HG03460 (cell line): Measurements from ENCODE around the gene BDNF.
"Not testable (repeated sequence)": the region's sequence is repeated elsewhere in the genome, so short reads cannot be mapped to it uniquely, and the experiment has no call there.

Experiments used
- ATAC-seq: cut with Tn5 transposase; IDR thresholded peaks from one replicate; pipeline ENCODE4 v1.9.1; 2021; ENCODE audit not compliant: unreplicated experiment

The BDNF gene

DNA sequence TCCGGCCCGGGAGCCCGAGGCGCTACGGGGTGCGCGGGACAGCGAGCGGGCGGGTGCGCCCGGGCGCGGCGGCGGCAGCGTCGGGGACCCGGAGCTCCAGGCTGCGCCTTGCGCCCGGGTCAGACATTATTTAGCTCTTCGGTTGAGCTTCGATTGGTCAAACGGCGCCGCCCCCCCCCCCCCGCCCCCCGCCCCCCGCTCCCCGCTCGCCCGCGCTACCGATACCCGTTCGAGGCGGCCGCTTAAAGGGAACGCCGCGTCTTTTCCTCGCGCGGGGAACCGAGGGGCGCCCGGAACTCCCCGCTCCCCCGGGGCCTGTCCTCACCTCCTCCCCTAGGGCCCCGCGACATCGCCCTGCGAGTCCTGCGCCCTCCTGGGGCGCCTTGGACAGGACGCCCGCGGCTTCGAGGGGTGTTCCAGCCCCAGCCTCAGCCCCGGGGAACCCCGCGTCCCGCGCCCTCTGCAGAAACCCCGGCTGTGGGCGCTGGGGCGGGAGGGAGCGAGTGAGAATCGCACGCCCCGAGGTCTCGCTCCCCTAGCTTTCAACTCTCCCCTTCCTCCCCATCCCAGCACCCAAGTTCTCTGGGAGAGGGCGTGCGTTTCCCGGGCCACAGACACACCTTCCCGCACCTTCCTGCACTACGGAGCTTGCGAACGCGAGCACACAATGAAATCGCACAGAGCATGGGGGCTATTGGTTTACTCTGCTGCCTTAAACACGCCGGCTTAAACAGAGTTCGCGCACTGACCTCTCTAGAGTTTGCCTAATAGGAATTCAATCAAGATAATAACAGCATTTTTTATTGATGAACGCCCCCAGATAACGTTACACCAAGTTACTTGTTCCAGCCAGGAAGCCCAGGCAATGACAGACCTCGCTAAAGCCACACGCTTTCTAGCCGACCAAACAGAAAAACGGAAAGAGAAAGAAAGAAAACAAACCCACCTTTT is at the start of gene BDNF:
Gene BDNF, minus strand, starts transcription at position 105 of the 951 bp plus-strand sequence. CDS start 41,891 bp downstream, outside the sequence.
- no peak for ATAC-seq

DNA sequence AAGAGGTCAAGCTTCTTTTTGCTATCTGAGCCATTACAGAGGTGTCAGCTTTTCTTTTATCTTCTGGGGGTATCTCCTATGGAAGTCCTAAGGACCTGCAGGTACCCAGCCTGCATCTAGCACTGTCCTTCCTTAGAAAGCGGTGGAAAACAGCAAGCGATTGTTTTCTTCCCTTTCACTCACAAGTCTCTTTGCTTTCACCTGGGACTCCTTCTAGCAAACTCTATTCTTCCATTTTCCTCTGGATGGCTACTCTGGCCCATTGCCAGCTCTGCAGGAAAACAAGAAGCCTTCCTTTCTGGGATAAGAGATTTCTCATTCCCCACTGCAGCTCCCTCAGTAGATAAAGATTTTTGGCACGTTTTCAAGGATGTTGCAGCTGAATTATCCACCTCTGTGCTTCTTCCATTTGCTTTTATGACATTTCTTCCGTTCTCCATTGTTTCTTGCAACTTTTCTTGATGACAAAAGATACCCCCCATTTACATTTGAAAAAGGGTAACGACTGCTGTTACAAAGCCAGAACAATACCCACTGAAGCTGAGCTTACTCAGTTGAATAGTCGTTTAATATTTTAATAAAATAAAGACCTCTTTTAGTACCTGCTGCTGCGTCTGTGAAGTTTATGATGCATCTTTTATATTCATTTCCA is 40.2 kb upstream of the BDNF start:
- ATAC-seq: no peak

DNA sequence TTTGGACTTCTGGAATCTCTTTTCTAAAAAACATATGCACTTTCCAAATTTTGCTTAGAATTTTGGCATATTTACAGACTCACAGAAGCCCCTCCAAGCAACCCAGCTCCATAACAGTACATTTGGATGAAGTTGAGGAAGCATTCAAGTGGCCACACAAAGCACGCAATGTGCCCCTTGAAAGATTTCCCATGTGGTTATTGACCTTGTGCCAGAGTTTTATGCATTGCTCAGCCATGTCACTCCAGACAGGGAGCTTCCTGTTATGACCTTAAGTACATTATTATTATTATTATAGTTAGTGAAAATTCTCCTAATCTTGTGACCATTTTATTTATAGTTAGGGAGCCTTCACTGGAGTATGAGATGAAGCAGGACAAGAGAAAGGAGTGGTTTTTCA is 35.0 kb upstream of the BDNF start:
- ATAC-seq: no peak

DNA sequence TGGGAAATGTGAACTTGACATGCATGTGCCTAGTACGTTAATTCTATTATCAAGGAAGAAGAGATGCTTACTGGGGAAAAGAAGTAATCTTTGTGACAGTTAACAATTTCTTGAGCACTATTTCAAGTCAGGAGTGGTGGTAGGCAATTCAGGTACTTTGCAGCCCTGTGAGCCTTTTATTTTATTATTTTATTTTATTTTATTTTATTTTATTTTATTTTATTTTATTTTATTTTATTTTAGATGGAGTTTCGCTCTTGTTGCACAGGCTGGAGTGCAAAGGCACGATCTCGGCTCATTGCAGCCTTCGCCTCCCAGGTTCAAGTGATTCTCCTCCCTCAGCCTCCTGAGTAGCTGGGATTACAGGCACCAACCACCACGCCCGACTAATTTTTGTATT is 31.5 kb upstream of the BDNF start:
- not testable (repeated sequence) for ATAC-seq

DNA sequence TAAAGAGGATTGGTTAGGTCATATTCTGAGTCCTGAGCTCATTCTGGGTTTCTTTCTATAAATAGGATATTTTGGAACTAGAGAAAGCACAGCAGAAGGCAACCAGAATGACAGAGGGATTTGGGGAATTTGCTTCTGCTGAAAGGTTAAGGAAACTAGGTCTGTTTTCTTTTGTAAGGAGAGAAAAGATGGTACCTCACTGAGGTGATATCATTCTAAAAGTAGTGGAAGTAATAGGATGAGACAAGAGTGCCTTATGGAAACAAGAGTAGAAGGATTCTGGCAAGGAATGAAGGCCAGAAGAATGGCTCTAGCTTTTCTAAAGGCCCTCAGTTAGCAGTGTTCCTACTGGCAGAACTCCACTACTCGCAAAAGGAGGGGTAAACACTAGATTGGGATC is 26.7 kb upstream of the BDNF start:
- no peak for ATAC-seq

DNA sequence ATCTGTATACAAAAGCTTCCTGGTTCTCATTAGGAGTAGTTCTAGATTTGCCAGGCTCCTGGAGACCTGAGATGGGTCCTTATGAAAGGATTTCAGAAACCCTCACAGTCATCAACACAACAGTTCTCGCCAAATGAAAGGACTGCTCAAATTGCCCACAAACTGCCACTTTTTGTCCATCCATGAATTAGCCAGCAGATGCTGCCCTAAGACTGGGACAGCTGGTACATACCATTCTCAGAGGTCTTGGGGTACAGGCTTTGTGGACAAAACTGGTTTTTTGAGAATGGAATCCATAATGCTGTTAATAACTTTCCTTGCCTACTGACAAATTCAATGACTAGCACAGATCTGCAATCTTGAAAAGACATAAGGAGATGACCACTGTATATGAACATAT is 23.4 kb upstream of the BDNF start:
- no peak for ATAC-seq

DNA sequence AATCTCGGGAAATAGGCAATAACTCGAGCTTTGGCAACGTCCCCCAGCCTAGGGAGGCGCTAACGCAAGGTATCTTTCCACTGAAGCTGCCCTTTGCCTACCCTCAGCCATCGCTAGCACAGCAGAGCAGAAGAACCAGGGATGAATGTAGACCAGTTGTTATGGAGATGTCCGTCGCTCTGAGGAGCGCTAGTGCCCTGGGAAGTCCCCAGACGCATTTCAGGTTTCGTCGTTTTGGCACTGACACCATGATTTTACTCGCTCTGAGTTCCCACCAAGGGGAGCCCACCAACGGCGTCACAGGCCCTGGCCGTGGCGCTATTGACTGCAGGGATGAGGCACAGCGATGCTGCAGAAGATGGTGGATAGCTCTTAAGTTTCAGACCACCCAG is 22.7 kb upstream of the BDNF start:
- ATAC-seq: no peak

DNA sequence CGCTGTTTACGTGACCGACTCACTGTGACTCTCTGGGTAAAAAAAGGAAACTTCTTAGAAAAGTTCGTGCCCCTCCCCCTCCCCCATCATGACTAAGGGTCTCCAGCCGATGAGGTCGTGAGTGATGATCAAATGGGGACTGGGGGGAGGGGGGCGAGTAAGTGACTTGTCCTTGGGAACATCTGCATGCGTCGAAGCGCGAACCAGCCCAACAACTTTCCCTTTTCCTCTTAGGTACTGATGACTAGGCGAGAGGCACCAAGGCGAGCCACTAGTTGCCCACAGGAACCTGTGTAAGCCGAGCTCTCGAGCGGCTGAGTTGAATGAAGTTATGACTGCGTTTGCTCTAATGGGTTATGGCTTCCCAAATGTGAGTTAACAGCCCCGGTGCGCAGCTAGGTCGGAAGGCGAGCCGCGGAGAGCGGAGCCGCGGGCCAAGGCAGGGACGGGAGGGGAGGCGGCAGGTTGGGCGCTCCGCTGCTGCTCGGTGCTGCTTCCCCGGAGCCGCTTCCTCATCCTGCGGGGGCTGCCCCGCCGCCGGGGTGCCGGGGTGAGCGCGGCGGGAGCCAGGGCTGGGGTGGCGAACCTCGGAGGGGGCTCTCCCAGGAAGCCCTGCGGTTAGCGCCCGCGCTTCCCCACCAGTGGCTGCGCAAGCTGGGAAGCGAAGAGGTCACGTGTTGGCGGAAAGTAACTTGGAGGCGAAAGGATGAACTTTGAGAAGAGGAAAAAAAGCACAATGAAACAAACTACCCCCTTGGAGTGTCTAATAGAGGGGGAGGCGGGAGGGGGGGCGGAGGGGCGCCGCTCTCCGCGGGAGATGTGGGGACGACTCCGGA is 22.1 kb upstream of the BDNF start:
- ATAC-seq: no peak

DNA sequence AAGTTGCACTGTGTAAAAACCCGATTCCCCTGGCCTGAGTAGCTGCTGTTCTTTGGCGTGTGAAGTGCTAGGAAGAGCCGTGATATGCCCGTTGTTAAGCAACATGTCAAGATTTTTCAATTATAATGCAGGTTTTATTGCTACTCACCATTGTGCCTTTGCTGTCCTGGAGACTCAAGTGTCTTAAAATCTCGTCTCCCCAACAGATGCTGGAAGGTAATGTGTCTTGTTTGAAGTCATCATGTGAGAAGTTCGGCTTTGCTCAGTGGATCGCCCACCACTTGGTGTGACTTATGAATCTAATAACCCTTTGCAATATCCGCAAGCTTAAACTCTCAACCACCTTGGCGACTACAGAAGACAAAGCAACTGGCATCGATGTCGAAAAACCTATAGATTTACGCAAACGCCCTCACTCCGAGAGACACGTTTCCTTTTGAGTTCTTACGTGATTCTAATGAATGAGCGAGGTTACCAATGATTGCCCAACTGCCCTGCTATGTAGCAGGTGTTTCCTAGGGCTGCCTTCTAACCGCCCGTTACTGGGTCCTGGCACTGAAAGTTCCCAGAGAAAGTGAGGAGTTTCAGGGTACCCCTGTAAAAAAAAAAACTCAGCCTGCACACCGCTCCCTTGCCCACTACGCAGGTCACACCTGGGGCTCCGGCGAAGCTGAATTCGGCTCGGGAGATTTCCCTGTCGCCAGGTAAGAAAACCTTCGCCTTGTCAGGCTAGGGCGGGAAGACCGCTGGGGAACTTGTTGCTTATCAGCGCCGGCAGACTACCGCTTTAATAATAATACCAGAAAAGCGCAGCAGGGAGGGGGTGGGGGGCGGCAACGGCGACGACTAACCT is 21.2 kb upstream of the BDNF start:
- no peak for ATAC-seq

DNA sequence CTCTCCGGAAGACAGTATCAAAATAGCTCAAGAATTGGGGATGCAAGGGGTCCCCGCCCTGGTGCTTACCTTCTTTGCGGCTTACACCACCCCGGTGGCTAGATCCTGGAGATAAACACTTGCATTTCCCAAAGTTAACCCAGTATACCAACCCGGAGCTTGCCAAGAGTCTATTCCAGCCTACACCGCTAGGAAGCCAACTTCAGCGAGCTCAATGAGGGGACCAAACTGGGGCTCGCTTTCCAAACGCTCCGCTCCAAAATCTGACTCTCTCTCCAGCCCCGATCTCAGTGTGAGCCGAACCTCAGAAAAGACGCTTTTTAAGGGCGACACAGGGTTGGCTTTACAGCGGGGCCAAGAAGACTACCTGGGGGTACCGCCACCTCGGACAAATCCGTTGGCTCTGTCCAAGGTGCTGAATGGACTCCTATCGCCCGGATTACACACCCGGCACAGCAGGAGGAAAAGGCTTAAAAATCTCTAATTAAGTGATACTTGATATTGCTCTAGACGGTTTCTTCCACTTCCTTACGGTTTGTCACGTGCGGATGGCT is 20.1 kb upstream of the BDNF start:
- no peak for ATAC-seq

DNA sequence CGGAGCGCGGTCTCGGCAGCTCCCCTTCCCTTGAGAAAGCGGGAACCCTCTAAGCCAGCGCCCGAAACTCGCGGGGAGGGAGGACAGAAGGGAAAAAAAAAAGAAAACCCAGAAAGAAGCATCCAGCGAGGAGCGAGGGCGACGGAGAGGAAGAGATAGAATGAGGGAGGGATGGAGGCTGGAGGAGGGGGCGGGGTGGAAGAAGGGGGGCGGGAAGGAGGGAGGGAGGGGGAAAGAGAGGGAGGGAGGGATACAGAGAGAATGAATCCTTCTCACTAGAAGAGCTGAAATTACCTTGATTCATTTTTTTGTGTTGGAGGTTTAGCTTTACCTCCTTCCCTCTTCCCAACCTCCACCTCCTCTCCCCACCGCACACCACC is 19.3 kb upstream of the BDNF start:
- no peak for ATAC-seq

DNA sequence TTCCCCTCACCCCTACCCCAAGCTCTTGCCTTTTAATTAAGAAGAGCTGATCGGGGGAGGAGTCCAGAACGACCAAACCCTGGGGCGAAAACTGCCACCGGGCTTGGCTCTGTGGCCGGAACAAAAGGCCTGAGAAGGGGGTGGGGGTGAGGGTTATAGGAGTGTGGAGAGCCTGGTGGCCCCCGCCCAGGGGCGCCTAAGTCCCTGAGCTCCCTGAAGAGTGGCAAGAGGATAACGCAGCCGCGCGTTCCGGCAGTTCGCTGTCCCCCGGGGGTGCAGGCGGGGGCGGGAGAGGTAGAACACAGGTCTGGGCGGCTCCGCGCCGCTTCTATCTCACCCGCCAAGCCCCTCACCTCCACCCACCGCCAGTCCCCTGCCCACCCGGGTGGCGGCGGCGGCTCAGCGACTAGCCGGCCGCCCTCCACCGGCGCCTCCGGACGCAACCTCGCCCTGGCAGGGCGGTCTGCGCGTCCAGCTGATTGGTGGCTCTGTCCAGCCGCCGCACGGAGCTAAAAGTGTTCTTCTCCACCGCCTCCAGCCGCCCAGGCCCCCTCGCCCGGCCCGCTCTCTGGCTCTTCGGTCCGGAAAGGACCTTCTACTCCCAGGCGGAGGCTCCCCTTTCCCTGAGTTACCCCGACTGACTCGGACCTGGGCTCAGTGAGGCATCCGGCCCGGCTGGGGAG is 18.7 kb upstream of the BDNF start:
- no peak for ATAC-seq

DNA sequence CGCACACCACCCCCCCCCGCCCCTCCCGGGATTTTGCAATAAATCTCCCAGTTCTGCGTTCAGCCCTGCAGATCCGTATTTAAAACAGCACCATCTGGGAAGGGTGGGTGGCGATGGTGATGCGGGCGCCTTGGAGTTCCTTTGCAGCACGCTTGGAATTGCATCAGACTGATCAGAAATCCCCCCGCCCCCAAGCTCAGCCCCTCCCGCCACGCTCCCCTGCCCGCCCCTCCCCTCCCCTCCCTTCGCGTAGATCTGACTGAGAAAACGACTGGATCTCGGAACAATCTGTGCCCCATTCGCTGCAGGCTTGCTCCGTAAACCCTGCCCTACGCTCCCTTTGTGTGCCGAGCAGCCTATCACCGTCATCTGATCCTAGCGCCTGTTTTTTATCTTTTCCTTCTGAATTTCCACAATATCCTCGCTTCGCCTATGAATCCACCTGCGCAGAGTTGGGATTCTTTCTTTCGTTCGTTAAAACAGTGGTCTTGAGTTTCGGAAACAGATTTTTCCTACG is 18.1 kb upstream of the BDNF start:
- no peak for ATAC-seq

DNA sequence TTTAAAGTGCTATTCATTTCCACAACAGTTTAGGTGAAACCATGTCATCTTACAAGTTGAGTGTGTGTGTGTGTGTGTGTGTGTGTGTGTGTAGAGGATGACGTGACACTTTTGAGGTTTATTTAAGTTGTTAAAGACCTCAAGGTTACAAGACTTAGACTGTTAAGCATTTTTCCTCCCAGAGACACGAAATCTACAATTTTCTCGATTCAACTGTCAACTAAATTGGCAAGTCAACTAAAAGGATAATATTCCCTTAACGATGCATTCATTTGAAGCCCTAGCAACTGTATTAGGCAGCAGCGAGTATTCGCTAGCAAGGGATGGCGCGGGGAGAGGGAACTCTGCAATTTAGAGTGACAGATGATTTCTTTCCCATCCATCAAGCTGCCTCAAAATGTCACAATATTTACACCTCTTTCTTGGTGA is 17.6 kb upstream of the BDNF start:
- ATAC-seq: no peak

DNA sequence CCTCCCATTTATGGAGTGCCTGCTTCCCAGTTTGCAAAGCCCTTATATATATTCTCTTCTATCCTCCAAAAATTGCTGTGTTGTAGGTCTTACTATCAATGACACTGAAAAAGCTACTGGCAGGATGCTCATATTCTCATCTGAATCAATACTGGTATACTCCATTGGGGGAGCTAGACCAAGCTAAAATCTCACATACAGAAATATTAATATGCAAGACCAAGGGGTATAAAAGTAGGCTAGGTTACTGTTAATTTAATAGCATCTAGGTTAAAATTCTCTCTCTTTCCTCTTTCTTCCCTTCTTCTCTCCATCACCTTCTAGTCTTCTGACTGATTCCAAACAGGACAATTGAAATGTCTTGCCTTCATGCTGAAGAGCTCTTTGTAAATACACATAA is 17.1 kb upstream of the BDNF start:
- ATAC-seq: no peak

DNA sequence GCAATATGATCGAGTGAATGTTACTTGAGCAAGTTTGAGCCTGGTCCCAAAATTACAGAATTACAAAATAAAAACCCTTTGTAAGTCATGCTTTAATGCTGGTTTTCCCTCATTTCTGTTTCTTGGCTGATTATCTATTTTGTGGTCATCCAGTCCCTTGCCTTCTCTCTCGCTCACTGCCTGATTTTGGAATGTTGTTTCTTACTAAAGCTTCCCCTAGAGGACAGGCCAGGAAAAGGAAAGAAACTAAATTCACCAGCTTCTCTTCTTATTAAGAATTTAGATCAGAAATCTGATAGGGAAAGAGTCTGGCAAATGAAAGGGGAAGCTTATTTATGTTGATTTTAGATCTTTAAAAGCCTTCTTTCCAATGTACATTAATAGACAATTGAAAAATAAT is 16.6 kb upstream of the BDNF start:
- ATAC-seq: no peak

DNA sequence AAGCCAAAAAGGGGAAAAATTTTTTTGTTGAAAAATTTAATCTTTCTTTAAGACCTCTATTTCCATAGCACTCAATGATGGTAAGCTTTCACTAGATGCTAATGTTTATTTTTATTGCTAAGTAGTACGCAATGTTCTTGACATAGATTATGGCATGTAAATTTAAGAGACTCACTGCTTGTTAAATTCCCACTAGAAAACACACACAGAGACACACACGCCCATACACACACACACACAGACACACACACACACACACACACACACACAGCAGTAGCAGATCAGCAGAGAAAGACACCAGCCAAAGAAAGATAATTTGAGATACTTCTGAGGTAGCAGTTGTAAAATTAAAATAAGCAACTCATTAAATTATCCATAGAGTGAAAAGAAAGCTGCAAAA is 16.0 kb upstream of the BDNF start:
- no peak for ATAC-seq

DNA sequence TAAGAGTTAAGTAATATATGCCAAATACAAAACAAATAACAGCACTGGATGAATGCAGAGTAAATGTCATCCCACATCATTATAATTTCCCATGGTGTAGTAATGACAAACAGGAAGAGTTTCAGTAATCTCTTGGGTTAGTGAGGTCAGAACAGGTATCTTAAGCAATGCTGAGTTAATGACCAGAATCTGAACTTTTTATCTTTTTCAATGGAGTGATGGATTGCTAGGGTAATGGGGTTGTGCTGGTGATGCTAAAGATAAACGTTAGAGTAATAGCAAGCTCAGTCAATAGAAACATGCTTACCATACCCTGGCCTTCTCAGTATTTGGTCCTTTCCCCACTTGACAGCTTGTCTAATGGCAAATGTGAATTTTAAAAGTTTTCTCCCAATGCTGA is 11.5 kb upstream of the BDNF start:
- ATAC-seq: no peak

DNA sequence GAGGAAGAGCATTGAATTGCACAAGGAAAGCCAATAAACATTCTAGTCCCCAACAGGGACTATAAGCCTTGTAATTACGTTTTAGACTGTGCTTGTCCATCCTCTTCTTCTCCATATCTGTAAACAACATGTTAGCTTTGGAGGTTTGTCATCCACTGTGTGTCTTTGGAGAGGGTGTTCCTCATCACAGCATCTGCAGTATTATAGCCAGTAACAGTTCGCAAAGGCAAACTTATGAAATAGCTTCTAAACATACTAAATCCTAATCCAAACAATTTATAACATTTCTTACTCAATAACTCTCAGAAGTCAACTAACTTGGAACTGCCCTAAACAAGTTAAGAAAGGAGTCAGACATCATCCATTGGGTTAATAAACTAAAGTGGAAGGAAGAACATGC is 10.3 kb upstream of the BDNF start:
- ATAC-seq: no peak

DNA sequence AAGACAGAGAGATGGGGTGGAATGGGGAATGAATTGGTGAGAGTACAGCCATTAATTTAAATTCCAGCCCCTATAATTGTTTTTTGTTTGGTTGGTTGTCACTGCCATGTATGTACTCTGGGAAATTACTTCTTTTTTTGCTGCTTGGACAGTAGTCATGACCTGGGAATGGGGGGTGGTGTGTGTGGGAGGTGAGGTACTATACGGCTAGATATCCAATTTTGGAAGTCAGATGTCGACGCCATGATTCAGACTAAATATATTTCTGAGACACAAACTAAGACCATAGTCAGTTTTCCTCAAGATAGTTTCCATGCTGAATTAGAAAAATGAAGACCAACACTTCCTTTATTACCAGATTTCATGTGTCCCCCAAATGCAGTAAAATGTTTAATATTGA is 7.4 kb upstream of the BDNF start:
- ATAC-seq: no peak
